Measurements from ENCODE around the gene NEK8.

Gene NEK8

DNA sequence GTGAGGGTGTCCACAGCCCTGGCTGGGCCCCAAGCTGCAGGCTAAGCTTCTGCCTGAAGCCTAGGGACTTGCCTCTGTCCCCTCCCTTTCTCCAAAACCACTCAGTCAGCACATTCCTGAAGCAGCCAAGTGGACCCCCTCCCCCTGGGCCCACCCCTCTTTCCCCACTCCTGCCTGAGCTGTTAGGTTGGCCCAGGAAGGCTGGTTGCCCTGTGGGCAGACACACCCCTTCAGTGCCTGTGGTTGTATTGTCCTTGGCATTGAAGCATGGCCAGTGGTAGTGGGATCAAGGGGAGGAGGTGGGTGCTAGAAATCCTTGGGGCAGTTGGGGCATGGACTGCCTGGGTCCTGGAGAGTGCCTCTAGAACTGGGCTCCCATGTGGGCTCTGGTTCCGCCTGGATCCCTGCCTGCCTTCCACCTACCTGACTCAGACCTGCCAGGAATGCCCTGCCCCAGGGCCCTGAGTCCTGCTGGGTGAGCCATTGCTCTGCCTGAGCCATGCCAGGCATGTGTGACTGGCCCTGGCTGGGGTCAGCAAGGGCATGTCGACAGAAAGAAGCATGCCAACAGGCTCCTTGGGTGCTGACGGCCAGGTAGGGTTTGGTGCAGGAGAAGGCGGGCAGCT, 17.3 kb downstream of the NEK8 start:
- no peak for DNase-seq

DNA sequence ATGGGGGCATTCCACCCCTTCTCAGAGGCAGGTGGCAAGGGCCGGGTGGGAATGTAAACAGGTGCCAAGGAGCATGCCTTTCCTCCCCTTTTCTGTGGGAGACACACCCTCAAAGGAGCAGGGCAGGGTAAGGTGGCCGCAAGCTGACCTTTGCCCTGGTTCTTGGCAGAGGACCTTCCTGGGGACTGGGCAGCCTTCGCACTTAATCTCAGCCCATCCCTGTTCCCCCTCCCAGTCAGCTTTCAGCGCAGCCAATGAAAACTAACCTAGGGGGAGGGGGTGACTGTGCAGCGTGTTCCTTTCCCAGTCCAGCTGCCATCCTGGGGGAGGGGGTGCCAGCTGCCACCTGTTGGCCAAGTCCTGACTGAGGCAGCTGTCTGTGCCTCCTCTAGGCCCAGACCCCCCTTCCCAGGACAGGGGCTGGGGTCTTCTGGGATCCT, 18.0 kb downstream of the NEK8 start:
- no peak for DNase-seq

DNA sequence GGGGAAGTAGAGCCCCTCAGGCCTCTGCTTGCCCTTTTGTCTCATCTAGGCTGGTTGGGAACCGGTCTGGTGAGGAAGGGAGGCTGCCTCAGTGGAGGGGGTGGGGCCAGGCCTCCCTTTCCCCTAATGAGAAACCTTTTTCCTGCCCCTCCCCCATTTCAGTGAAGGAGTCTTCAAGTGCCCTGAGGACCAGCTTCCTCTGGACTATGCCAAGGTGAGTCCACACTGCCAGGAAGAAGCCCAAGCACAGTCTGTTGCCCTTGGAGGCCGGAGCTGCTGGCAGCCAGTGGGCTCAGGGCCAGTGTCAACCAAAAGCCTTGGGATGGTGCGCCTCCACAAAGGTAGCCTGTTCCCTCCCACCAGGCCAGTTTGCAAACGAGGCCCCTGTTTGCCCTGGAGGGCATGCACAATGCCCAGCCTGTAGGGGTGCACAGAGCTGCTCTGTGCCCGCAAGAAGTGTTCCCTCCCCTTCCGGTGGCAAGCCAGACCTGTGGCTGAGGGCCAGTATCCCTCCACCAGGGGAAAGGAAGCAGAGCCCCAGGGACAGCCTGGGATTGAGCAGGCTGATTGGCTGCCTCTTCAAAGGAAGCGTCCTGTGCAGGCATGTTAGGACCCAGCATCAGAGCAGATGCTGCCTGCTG, 18.6 kb downstream of the NEK8 start:
- DNase-seq: no peak

DNA sequence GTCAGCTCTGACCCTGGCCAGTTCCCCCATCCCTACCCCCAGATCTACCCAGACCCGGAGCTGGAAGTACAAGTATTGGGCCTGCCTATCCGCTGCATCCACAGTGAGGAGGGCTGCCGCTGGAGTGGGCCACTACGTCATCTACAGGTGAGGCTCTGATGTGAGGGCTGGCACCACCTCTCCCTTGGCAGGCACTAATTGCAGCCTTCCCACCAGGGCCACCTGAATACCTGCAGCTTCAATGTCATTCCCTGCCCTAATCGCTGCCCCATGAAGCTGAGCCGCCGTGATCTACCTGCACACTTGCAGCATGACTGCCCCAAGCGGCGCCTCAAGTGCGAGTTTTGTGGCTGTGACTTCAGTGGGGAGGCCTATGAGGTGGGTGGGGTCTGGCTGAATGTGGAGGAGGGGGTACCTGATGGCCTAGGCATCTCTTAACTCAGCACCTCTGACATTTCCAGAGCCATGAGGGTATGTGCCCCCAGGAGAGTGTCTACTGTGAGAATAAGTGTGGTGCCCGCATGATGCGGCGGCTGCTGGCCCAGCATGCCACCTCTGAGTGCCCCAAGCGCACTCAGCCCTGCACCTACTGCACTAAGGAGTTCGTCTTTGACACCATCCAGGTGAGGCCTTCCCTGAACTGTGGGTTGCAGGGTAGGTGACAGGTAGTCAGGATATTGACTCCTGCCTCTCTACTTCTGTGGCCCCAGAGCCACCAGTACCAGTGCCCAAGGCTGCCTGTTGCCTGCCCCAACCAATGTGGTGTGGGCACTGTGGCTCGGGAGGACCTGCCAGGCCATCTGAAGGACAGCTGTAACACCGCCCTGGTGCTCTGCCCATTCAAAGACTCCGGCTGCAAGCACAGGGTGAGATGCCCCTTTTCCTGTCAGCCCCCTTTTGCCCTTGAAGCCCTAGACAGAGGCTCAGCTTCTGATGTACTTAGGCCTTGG, 19.5 kb downstream of the NEK8 start:
- no peak for DNase-seq

DNA sequence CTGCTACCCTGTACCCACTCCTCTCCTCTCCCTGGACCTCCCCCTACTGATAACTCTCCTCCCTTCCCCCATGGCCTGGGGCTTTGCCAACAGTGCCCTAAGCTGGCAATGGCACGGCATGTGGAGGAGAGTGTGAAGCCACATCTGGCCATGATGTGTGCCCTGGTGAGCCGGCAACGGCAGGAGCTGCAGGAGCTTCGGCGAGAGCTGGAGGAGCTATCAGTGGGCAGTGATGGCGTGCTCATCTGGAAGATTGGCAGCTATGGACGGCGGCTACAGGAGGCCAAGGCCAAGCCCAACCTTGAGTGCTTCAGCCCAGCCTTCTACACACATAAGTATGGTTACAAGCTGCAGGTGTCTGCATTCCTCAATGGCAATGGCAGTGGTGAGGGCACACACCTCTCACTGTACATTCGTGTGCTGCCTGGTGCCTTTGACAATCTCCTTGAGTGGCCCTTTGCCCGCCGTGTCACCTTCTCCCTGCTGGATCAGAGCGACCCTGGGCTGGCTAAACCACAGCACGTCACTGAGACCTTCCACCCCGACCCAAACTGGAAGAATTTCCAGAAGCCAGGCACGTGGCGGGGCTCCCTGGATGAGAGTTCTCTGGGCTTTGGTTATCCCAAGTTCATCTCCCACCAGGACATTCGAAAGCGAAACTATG, 20.4 kb downstream of the NEK8 start:
- DNase-seq: no peak

DNA sequence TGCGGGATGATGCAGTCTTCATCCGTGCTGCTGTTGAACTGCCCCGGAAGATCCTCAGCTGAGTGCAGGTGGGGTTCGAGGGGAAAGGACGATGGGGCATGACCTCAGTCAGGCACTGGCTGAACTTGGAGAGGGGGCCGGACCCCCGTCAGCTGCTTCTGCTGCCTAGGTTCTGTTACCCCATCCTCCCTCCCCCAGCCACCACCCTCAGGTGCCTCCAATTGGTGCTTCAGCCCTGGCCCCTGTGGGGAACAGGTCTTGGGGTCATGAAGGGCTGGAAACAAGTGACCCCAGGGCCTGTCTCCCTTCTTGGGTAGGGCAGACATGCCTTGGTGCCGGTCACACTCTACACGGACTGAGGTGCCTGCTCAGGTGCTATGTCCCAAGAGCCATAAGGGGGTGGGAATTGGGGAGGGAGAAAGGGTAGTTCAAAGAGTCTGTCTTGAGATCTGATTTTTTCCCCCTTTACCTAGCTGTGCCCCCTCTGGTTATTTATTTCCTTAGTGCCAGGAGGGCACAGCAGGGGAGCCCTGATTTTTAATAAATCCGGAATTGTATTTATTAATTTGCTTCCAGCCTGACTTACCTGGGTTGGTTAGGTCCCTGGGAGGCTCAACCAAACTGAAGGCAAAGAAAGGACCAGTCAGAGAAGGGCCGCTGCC, 21.1 kb downstream of the NEK8 start:
- no peak for DNase-seq

DNA sequence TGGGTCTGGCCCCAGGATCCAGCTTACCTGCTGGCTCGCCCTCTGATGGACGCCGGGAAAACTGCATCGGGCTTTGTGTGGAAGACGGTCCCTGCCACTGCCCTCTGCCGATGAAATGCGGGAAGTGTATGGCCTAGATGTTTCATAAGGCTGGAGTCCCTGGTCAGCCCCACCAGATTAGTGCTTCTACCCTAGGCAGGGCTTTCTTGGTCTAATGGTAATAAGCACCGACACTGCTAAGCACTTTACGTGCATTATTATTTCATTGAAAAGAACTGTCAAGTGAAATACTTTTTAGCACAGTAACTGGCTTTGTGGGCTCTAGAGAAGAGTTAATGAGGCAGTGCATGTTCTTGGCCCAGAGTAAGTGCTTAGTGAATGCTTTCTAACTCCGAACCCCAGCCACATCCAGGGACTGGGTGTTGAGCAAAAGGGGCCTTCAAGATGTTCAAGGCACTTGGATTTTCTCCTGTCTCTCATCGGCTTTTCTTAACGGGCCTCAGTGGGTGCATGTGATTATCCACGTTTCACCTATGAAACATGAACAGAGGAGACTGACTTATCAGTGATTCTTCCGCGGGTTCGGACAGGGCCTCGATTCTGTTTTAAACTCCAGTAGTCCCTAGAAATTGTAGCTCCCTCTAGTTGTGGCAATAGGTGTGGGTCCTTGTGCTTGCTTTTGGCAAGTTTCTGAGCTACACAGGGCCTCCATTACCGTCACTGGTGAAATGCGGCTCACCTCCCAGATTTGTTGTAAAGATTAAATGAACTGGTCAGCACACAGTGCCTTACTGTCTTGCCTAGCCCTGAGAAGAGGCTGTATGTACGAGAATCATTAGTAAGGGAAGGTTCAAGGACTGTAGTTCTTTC, 21.8 kb downstream of the NEK8 start:
- peak; percentile 81 for DNase-seq

DNA sequence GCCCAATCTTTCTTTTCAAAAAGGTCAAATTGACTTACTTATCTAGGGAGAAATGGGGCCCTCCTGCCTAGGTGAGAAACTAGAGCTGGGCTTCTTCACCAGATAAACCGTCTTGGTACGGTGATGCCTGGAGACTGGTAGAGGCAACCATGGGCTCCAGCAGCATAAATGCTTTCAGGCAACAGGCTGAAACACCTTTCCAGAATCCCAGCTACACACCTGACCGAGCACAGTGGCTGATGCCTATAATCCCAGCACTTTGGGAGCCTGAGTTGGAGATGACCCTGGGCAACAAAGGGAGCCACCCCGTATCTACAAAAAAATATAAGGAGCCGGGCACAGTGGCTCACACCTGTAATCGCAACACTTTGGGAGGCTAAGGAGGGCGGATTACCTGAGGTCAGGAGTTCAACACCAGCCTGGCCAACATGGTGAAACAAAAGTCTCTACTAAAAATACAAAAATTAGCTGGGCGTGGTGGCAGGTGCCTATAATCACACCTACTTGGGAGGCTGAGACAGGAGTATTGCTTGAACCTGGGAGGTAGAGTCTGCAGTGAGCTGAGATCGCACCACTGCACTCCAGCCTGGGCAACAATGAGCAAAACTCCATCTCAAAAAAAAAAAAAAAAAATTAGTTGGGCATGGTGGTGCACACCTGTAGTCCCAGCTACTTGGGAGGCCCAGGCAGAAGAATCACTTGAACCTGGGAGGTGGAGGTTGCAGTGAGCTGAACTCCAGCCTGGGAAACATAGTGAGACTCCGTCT, 23.2 kb downstream of the NEK8 start:
- no peak for DNase-seq

DNA sequence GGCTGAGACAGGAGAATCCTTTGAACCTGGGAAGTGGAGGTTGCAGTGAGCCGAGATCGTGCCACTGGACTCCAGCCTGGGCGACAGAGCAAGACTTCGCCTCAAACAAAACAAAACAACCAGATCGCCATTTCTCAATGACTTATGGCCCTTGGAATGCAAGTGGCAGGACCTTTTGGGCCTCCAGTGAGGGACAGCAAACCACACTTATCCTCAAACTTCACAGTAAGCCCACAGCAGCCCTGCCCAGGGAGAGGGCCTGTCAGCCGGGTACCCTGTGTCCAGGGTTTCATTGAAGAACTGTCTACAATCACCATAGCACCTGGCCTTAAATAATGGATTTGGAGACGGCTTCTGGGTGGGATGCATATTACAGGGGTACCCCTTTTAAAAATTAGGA, 26.9 kb downstream of the NEK8 start:
- no peak for DNase-seq

DNA sequence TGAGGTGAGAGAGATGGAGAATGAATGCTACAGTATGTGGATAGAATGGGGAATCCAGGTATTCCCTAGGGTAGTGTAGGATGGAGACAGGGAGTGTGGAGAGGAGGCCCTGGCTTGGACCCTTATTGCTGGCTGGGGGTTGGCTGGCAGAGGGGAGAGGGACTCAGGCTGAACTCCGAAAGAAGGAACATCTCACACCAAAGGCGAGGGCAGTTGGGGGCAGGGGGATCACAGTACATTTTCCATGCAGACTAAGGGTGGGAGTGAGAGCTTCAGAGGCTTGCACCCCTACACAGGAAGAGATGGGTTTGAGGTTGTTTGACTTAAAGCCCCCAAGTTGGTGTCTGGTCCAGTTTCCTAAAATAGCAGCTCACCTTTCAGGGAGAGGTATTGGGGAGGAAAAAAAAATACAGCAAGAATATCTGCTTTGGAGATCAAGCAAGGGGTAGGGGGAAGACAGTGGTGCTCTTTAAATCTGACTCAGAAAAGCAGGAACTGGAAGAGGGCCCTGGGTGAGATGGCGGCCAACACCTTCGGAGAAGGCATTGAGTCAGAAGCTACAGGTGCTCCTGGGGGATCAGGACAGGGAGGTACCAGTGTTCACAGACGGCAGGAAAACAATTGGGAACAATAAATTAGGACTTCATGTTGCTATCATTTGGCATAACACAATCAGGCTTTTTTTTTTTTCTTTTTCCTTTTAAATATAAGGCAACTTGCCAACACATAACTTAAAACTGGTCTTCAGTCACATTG, 27.6 kb downstream of the NEK8 start:
- DNase-seq: no peak

DNA sequence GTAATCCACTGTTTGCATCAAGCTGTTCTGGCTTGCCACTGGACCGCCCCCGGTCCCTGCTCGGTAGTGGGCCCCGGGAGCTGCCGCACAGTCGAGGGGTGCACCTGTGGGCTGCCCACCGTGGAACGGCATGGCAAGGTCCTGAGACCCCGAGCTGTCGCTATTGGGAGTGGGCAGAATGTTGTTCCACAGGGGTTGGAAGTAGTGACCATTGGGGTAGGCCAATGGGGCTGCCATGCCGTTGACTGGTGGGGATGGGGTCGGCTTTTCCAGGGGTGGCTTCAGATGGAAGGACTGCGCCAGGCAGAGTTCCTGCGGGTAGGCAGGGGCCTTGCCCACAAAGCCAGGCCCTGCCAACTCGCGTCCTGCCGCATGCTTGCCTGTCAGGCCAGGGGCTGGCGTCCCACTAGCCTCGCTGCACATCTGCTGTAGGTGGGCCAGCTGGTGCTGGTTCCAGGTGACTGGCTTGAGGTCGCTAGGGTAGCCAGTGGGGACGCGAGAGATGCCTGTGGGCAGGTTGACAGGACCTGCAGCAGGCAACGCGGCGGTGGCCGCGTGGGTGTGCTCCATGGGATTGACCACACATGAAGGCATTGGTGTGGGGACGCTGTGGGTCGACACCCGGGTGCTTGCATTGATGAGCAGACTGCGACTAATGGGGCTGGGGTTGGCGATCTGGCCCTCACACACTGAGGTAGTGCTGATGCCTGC, 30.0 kb downstream of the NEK8 start:
- no peak for DNase-seq

DNA sequence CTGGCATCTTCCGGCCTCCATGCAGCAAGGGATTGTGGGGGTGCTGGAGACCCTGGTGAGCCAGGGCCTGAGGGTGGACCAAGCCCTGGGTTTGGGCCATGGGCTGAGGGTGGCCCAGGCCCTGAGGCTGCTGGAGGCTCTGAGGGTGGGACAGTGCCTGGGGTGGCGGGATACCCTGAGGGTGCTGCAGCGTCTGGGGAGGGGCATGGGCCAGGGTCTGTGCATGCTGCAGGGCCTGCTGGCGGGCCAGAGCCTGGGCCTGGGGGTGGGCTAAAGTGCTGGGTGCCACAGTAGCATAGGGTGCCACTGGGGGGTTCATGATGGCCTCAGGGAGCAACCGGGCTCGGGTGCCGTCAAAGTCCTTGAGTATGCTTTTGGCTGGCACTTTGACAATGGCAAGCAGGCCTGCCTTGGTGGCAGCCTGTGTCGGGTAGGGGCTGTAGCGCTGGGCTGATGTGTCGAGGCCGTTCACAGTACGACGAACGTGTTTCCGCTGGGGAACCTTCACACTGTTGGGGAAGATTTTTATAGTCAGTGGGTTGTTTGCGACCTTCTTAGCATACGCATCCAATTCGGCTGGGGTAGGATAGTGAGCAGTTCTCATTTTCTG, 30.8 kb downstream of the NEK8 start:
- DNase-seq: no peak

DNA sequence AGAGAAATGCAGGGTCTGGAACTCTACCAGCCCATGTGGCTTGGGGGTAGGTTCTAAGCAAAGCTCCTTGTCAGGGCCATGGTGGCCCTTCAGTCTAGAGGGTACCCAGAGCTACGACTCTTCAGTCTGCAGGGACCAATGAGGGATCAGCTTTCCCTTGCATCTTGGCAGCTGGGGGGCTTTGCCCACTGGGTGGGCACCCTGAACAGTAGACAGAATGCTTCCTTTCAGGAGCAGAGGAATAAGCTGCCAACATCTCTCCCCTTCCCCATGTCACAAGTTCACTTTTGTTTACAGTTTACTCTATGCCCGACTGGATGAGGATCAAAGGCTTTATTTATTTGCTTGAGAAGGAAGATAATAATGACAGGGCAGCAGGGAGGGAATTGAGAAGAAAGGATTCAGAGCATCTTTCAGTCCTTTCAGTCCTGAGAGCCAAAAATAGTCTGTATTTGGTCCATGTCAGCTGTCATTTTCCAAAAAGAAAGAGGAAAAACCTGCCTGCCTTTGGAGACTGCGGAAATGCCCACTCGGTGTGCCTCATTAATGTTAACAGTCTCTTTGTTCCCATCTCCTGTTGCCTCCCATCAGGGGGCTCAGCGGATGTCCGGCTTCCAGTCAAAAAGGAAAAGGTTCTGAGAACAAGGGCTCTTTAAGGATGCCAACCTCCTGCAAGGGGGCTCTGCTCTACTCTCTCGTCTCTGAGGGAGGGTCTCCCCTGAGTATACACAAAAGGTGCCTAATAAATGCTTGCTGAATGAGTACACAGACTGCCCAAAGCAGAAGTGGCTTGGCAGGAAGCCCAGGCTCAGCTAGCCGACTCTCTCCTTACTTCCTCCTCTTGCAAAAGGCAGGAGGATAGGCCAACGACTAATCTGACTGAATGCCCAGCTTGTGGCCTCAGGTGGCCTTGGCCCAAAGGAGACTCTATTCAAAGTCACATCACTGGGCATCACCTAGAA, 32.3 kb downstream of the NEK8 start:
- no peak for DNase-seq

DNA sequence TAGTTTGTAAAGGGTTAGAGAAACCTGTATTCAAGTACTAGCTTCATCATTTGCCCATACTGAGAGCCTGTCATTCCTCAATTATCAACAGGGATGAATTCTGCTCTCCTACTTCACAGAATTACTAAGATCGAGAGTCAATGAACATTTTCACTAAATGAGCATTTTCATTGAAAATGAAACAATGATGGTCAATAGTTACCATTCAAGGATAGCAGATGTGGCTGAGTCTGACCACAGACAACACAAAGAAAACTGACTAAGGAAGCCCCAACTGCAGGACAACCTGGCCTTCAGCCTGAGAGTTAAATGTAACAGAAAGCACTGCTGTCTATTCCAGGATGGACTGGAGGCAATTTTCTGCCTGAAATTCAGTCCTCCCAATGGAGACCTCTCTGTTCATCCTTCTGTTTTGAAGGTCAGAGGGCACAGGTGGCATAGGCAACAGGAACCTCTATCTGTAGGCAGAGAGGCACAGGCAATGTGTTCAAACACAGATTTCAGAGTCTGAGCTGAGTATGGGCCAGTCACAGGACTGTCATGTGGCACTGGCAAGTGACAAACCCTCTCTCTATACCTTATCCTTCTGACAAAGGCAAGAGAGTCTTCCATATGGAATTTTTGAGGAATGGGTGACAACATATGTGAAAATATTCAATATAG, 34.7 kb downstream of the NEK8 start:
- DNase-seq: no peak

DNA sequence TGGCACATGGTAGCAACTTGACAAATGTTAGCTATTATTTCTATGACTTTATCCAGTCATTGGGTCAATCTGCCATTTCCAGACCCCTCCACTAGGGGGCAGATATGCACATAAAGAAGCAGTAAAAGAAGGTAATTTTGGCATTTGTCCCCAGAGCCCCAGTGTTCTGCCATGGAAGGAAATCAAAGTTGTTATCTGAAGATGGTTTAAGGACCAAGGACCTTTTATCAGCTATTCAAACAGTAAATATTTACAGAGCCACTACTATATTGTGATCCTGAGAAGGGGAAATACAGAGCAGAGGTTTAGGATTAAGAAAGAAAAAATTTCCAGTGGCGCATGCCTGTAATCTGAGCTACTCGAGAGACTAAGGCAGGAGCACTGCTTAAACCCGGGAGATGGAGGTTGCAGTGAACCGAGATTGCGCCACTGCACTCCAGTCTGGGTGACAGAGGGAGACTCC, 35.2 kb downstream of the NEK8 start:
- DNase-seq: peak; percentile 75

DNA sequence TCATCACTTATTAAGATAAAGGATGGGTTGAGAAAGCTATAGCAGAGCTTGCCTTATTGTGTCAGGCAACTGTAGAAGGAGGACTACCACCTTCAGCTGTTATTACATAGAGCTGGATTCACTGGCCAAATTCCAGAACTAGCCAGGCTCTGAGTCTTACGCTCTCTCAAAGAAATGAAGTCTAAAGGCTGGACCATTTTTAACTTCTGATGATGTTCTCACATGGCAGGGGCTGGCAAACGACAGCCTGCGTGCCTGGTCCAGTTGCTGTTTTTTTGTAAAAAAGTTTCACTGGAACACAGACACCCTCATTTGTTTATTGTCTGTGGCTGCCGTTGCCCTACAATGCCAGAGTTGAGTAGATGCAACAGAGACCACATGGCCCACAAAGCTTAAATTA, 36.5 kb downstream of the NEK8 start:
- no peak for DNase-seq

DNA sequence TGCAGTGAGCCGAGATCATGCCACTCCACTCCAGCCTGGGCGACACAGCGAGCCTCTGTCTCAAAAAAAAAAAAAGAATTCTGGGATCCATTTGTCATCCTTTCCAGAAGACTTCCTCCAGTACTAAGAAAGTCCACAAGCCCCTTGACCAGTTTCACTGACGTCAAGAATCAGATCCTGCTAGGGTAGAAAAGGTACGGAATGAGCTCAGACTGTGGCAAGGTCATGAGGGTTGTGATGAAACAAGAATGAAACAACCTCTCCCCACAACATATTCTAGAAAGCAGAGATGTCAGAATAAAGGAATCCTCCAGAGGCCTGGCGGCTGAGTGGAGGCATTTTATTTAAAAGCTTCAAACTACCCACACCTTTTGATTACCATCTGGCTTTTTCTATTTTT, 45.1 kb downstream of the NEK8 start:
- no peak for DNase-seq
